ENCODE measurements around the gene TOP2A.
"Not testable (repeated sequence)": the region's sequence is repeated elsewhere in the genome, so short reads cannot be mapped to it uniquely, and the experiment has no call there.

Gene TOP2A

GRCh38 chr17:40374821-40375498 lies 42.7 kb downstream of the TOP2A start:
- DNase-seq, result no peak
- Histone ChIP-seq H3K36me3 (no peaks in the 10 kb centered on the region), H3K27me3 (no peaks in the 10 kb centered on the region), H3K4me1 (no peaks in the 10 kb centered on the region), H3K4me3 (ENCODE audit: low read depth, low read length) (no peak overlapping the region), H3K9me3 (no peaks in the 10 kb centered on the region; the same call in 1 of the 2 replicates)
- TF ChIP-seq CTCF (IDR thresholded peaks at IDR 0.05; ENCODE audit: low read depth, low read length), result no peak

DNA sequence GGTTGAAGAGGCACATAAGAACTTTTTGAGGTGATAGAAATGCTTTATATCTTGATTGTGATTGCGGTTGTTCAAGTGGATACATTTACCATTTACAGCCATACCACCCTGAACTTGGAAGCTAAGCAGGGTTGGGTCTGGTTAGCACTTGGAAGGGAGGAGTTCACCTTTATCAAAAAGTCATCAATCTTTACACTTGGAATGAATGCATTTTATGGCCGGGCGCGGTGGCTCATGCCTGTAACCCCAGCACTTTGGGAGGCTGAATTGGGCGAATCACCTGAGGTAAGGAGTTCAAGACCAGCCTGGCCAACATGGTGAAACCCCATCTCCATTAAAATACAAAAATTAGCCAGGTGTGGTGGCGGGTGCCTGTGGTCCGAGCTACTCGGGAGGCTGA lies 43.7 kb downstream of the TOP2A start:
- H3K4me3 ChIP-seq (ENCODE audit: low read depth, low read length), result no peak overlapping the region
- no peaks in the 10 kb centered on the region for H3K4me1 ChIP-seq
- DNase-seq, result no peak
- no peak for TF ChIP-seq CTCF (IDR thresholded peaks at IDR 0.05; ENCODE audit: low read depth, low read length)
- no peaks in the 10 kb centered on the region for H3K27me3 ChIP-seq
- H3K9me3 ChIP-seq, result no peaks in the 10 kb centered on the region; the same call in 1 of the 2 replicates
- no peaks in the 10 kb centered on the region for H3K36me3 ChIP-seq

GRCh38 chr17:40373324-40373723 lies 44.4 kb downstream of the TOP2A start:
- Histone ChIP-seq H3K36me3 (no peaks in the 10 kb centered on the region), H3K9me3 (no peaks in the 10 kb centered on the region; the same call in 1 of the 2 replicates), H3K4me1 (no peaks in the 10 kb centered on the region), H3K4me3 (ENCODE audit: low read depth, low read length) (no peak overlapping the region), H3K27me3 (no peaks in the 10 kb centered on the region)
- no peak for TF ChIP-seq CTCF (IDR thresholded peaks at IDR 0.05; ENCODE audit: low read depth, low read length)
- DNase-seq, result no peak

GRCh38 chr17:40372644-40373043 lies 45.1 kb downstream of the TOP2A start:
- DNase-seq; H3K9me3 ChIP-seq; H3K4me3 ChIP-seq (ENCODE audit: low read depth, low read length); H3K27me3 ChIP-seq; H3K36me3 ChIP-seq; H3K4me1 ChIP-seq: not testable (repeated sequence)

GRCh38 chr17:40372031-40372430 lies 45.7 kb downstream of the TOP2A start:
- Histone ChIP-seq H3K4me3 (ENCODE audit: low read depth, low read length) (no peak overlapping the region), H3K9me3 (no peaks in the 10 kb centered on the region; the same call in 1 of the 2 replicates), H3K27me3 (no peaks in the 10 kb centered on the region), H3K4me1 (no peaks in the 10 kb centered on the region), H3K36me3 (no peaks in the 10 kb centered on the region)
- TF ChIP-seq CTCF (IDR thresholded peaks at IDR 0.05; ENCODE audit: low read depth, low read length), result no peak
- DNase-seq, result no peak

- no peaks in the 10 kb centered on the region for H3K4me1 ChIP-seq
- no peak for TF ChIP-seq CTCF (IDR thresholded peaks at IDR 0.05; ENCODE audit: low read depth, low read length)
- DNase-seq, result no peak
Observed at GRCh38 chr17:40371261-40371929, 46.3 kb downstream of the TOP2A start.

More at GRCh38 chr17:40371261-40371929, 46.3 kb downstream of the TOP2A start:
- Histone ChIP-seq H3K9me3 (no peaks in the 10 kb centered on the region), H3K27me3 (no peaks in the 10 kb centered on the region), H3K36me3 (no peaks in the 10 kb centered on the region), H3K4me3 (ENCODE audit: low read depth, low read length) (no peak overlapping the region)
